H1 (cell line): ENCODE results near the gene RHOBTB3. TPM values are rescaled to one million over a fixed set of nuclear protein-coding genes. Genes with fewer than 3 reads are reported as not detected.

Source experiments
- CTCF ChIA-PET: fragments of 300-600 bp; sonication (Branson Sonifier 250); formaldehyde crosslinking; loops from one replicate; lab custom pipeline; 2021; ENCODE audit not compliant: partially characterized antibody; lab: Charles Lee
- POLR2A ChIA-PET: fragments of 300-600 bp; sonication (Branson Sonifier 250); formaldehyde crosslinking; loops from one replicate; lab custom pipeline; 2021; ENCODE audit warnings: inconsistent platforms; ENCODE audit not compliant: partially characterized antibody; lab: Charles Lee
- DNase-seq, 2 experiments: peaks; one replicate each; pipeline versions ENCODE4 v3.0.0 to v3.0.0-alpha.2; 2010 to 2022; ENCODE audit warnings: low spot score in 2 of 2, low read depth in 1 of 2, mixed read lengths in 1 of 2
- FAIRE-seq: peaks from 2 replicates; lab custom pipeline; 2011; peaks lifted over from hg19 to GRCh38; lab: Jason Lieb, UNC
- H2AFZ ChIP-seq: 2 replicates; pipeline ENCODE4 v1.8.1; 2012; ENCODE audit warnings: low read length, inconsistent platforms
- H2AK5ac ChIP-seq: 2 replicates; pipeline ENCODE4 v1.6.1; 2013; ENCODE audit warnings: low read depth, low read length
- H2BK120ac ChIP-seq: replicated peaks from 2 replicates; pipeline ENCODE3; 2013; ENCODE audit warnings: low read depth, low read length, inconsistent platforms
- H2BK12ac ChIP-seq: 2 replicates; pipeline ENCODE4 v1.6.1; 2013; ENCODE audit warnings: low read depth, low read length
- H2BK15ac ChIP-seq: 2 replicates; pipeline ENCODE4 v1.6.1; 2013; ENCODE audit warnings: low read length
- H2BK20ac ChIP-seq: 2 replicates; pipeline ENCODE4 v1.6.1; 2013; ENCODE audit warnings: low read length
- H2BK5ac ChIP-seq: 2 replicates; pipeline ENCODE4 v1.6.1; 2013; ENCODE audit warnings: low read depth, low read length
- H3K14ac ChIP-seq: 2 replicates; pipeline ENCODE4 v1.6.1; 2013; ENCODE audit warnings: inconsistent platforms; ENCODE audit not compliant: insufficient read length
- H3K18ac ChIP-seq: 2 replicates; pipeline ENCODE4 v1.6.1; 2013; ENCODE audit warnings: low read length; ENCODE audit errors: extremely low read depth
- H3K23ac ChIP-seq: 2 replicates; pipeline ENCODE4 v1.6.1; 2013; ENCODE audit warnings: inconsistent platforms; ENCODE audit not compliant: insufficient read length
- H3K23me2 ChIP-seq: 2 replicates; pipeline ENCODE4 v1.6.1; 2013; ENCODE audit warnings: low read depth, low read length
- H3K27ac ChIP-seq: 2 replicates; pipeline ENCODE4 v1.6.1; 2011; ENCODE audit warnings: low read depth, low read length, inconsistent platforms
- H3K27me3 ChIP-seq, 4 experiments: replicated peaks in 1 of 4; 1 replicate in 1 of 4; 2 replicates in 3 of 4; pipeline versions ENCODE4 v1.6.1 to v1.8.1; 2011 to 2013; ENCODE audit warnings: low read length in 3 of 4, mild to moderate bottlenecking in 3 of 4, inconsistent platforms in 2 of 4, mixed read lengths in 2 of 4, moderate library complexity in 1 of 4; ENCODE audit not compliant: control insufficient read depth in 3 of 4, insufficient read depth in 3 of 4; ENCODE audit errors: extremely low read depth in 1 of 4
- H3K36me3 ChIP-seq, 4 experiments: 2 replicates each; pipeline versions ENCODE4 v1.6.1 to v1.8.1; 2011 to 2013; ENCODE audit warnings: mild to moderate bottlenecking in 4 of 4, low read length in 3 of 4, moderate library complexity in 2 of 4, control low read depth in 1 of 4, inconsistent platforms in 1 of 4; ENCODE audit not compliant: insufficient read depth in 4 of 4, control insufficient read depth in 2 of 4
- H3K4ac ChIP-seq: replicated peaks from 2 replicates; pipeline ENCODE3; 2013; ENCODE audit warnings: low read length, low read depth, mixed read lengths, inconsistent platforms; ENCODE audit not compliant: insufficient read length
- H3K4me1 ChIP-seq, 4 experiments: replicated peaks in 1 of 4; 1 replicate in 1 of 4; 2 replicates in 3 of 4; pipeline versions ENCODE4 v1.6.1 to v1.8.1; 2011 to 2013; ENCODE audit warnings: low read length in 3 of 4, inconsistent platforms in 2 of 4, mixed read lengths in 1 of 4; ENCODE audit not compliant: insufficient read depth in 4 of 4, control insufficient read depth in 3 of 4
- H3K4me2 ChIP-seq, 2 experiments: 2 replicates each; pipeline versions ENCODE4 v1.6.1 to v1.8.1; 2011 to 2013; ENCODE audit warnings: low read depth in 2 of 2, low read length in 2 of 2, control low read depth in 1 of 2, inconsistent platforms in 1 of 2, mild to moderate bottlenecking in 1 of 2; ENCODE audit not compliant: insufficient read depth in 1 of 2
- H3K4me3 ChIP-seq, 4 experiments: fragments of 200-600, 300-600 bp in 1 of 4; sonication (generic), shearing (Covaris generic), sonication (Bioruptor Twin) in 1 of 4; 2 replicates each; pipeline versions ENCODE4 v1.5.1 to v1.8.1; 2011 to 2016; ENCODE audit warnings: low read length in 4 of 4, low read depth in 3 of 4, control low read depth in 2 of 4, inconsistent platforms in 2 of 4, mild to moderate bottlenecking in 2 of 4, mixed read lengths in 1 of 4, moderate library complexity in 1 of 4; ENCODE audit not compliant: insufficient read depth in 2 of 4; ENCODE audit errors: extremely low read depth in 1 of 4
- H3K56ac ChIP-seq: replicated peaks from 2 replicates; pipeline ENCODE3; 2013; ENCODE audit warnings: low read depth, mild to moderate bottlenecking, mixed read lengths, low read length, inconsistent platforms; ENCODE audit not compliant: insufficient read length
- H3K79me1 ChIP-seq: 2 replicates; pipeline ENCODE4 v1.6.1; 2013; ENCODE audit warnings: low read depth, low read length, control low read depth
- H3K79me2 ChIP-seq, 2 experiments: 2 replicates each; pipeline versions ENCODE4 v1.6.1 to v1.8.1; 2012 to 2013; ENCODE audit warnings: low read length in 2 of 2, mild to moderate bottlenecking in 2 of 2, inconsistent platforms in 1 of 2; ENCODE audit not compliant: insufficient read depth in 2 of 2, control insufficient read depth in 1 of 2
- H3K9ac ChIP-seq, 4 experiments: replicated peaks in 1 of 4; 1 replicate in 1 of 4; 2 replicates in 3 of 4; pipeline versions ENCODE4 v1.6.1 to v1.8.1; 2011 to 2013; ENCODE audit warnings: low read depth in 3 of 4, low read length in 3 of 4, control low read depth in 2 of 4, mild to moderate bottlenecking in 2 of 4, moderate library complexity in 2 of 4, inconsistent platforms in 1 of 4; ENCODE audit errors: extremely low read depth in 1 of 4
- H3K9me3 ChIP-seq, 2 experiments: 2 replicates each; pipeline versions ENCODE4 v1.6.1 to v1.8.1; 2012 to 2013; ENCODE audit warnings: mild to moderate bottlenecking in 2 of 2, moderate library complexity in 2 of 2, control low read depth in 1 of 2, inconsistent platforms in 1 of 2, low read depth in 1 of 2, low read length in 1 of 2, mixed read lengths in 1 of 2; ENCODE audit not compliant: insufficient read depth in 2 of 2
- H4K20me1 ChIP-seq, 2 experiments: replicated peaks in 1 of 2; 2 replicates each; pipeline versions ENCODE3 to v1.8.1; 2011 to 2013; ENCODE audit warnings: inconsistent platforms in 2 of 2, low read length in 2 of 2, mild to moderate bottlenecking in 1 of 2; ENCODE audit not compliant: insufficient read depth in 2 of 2, control insufficient read depth in 1 of 2
- H4K5ac ChIP-seq: 2 replicates; pipeline ENCODE4 v1.6.1; 2013; ENCODE audit warnings: low read length, low read depth, mixed read lengths, inconsistent platforms; ENCODE audit not compliant: insufficient read length
- H4K8ac ChIP-seq: 2 replicates; pipeline ENCODE4 v1.8.0; 2013; ENCODE audit warnings: mild to moderate bottlenecking, moderate library complexity, low read length, inconsistent platforms; ENCODE audit not compliant: insufficient read depth; ENCODE audit errors: extremely low read depth
- H4K91ac ChIP-seq: replicated peaks from 2 replicates; pipeline ENCODE3; 2013; ENCODE audit warnings: low read length, mixed read lengths, inconsistent platforms; ENCODE audit not compliant: insufficient read length
- E2F6 ChIP-seq: IDR thresholded peaks from 2 replicates; pipeline ENCODE4 v1.6.1; 2012; ENCODE audit warnings: inconsistent platforms
- FOSL1 ChIP-seq: IDR thresholded peaks from 2 replicates; pipeline ENCODE4 v1.6.1; 2011; ENCODE audit warnings: mild to moderate bottlenecking, low read depth, low read length, moderate library complexity; ENCODE audit not compliant: insufficient read depth
- HDAC2 ChIP-seq, 2 experiments: fragments of 300-600 bp in 1 of 2; sonication (generic) in 1 of 2; IDR thresholded peaks; 2 replicates each; pipeline ENCODE4 v1.6.1; 2011 to 2012; ENCODE audit warnings: low read depth in 2 of 2, low read length in 2 of 2, mild to moderate bottlenecking in 2 of 2, moderate library complexity in 2 of 2, borderline replicate concordance in 1 of 2, inconsistent platforms in 1 of 2
- JUN ChIP-seq: IDR thresholded peaks from 2 replicates; pipeline ENCODE4 v1.6.1; 2011; ENCODE audit warnings: low read depth, mild to moderate bottlenecking, improper control_type of control experiment, low read length
- KDM5A ChIP-seq: fragments of 200-600 bp; IDR thresholded peaks from 2 replicates; pipeline ENCODE4 v1.7.1; 2012; ENCODE audit warnings: mild to moderate bottlenecking, low read length, inconsistent platforms, mixed read lengths
- MAFK ChIP-seq: IDR thresholded peaks from 2 replicates; pipeline ENCODE4 v1.6.1; 2012; ENCODE audit warnings: low read depth, mild to moderate bottlenecking, improper control_type of control experiment, low read length
- NRF1 ChIP-seq: IDR thresholded peaks from 2 replicates; pipeline ENCODE4 v1.6.1; 2011; ENCODE audit warnings: mild to moderate bottlenecking, low read depth, low read length, improper control_type of control experiment
- RBBP5 ChIP-seq: IDR thresholded peaks from 2 replicates; pipeline ENCODE4 v1.7.1; 2012; ENCODE audit warnings: low read depth, mild to moderate bottlenecking, inconsistent platforms, low read length, moderate library complexity, borderline replicate concordance
- RFX5 ChIP-seq: IDR thresholded peaks from 2 replicates; pipeline ENCODE4 v1.6.1; 2011; ENCODE audit warnings: low read depth, low read length, improper control_type of control experiment, borderline replicate concordance
- SIRT6 ChIP-seq: IDR thresholded peaks from one replicate; pipeline ENCODE4 v1.7.1; 2012; ENCODE audit warnings: low read length, inconsistent platforms
- TBP ChIP-seq: IDR thresholded peaks from 2 replicates; pipeline ENCODE4 v1.6.1; 2011; ENCODE audit warnings: low read depth, low read length, improper control_type of control experiment
- TCF12 ChIP-seq: IDR thresholded peaks from 2 replicates; pipeline ENCODE4 v1.6.1; 2011; ENCODE audit warnings: low read depth, mild to moderate bottlenecking, low read length
- WGBS, 2 experiments: shearing (Covaris generic) in 1 of 2; methylation state at CpG; one replicate each; pipeline versions ENCODE4 v1.1.6 to v1.1.7; 2013 to 2015; ENCODE audit warnings: low lambda C conversion rate in 2 of 2, mixed read lengths in 2 of 2, inconsistent platforms in 1 of 2, low coverage in 1 of 2, missing lambda C conversion rate in 1 of 2; ENCODE audit not compliant: insufficient replicate concordance in 2 of 2, insufficient coverage in 1 of 2, insufficient read length in 1 of 2; ENCODE audit errors: extremely low coverage in 1 of 2, missing lambda C conversion rate in 1 of 2; 5-methylcytosine and 5-hydroxymethylcytosine counted together
- polyA plus RNA-seq, 7 experiments: library from polyadenylated mRNA; depleted of rRNA in 3 of 7; stranded (reverse) in 5 of 7; unstranded in 2 of 7; fragments of >200 nt in 5 of 7; fragments of 200-250 nt in 2 of 7; gene quantifications; 1 replicate in 5 of 7; 2 replicates in 1 of 7; 4 replicates in 1 of 7; pipeline versions ENCODE4 v1.2.1 to v1.2.3, GENCODE V29; 2011 to 2013; ENCODE audit warnings: missing spikeins in 2 of 7, mixed read lengths in 2 of 7
- total RNA-seq: library from RNA; stranded (reverse); fragmentation: NEBNext Ultra II Directional; extraction: Animal tissue kit (Norgen Biotek cat#: 25700); gene quantifications from 2 replicates; pipeline ENCODE4 v1.2.1, GENCODE V29; 2021

Gene RHOBTB3
- total and polyA plus RNA-seq, 2 of the 8 experiments (the other 6 are each of a cell fraction or from before 2014, with no cell fraction given): 8.2 to 17.5 TPM

- Histone ChIP-seq H3K4ac (no peak overlapping the region), H4K5ac (no peak overlapping the region), H3K56ac (no peak overlapping the region), H3K4me1 (no peaks in the 10 kb centered on the region), H3K23me2 (no peaks in the 10 kb centered on the region), H2AFZ (no peak overlapping the region), H2BK5ac (no peak overlapping the region), H2BK12ac (no peak overlapping the region), H4K91ac (no peak overlapping the region), H2BK20ac (no peak overlapping the region), H3K9me3 (no peaks in the 10 kb centered on the region), H2BK15ac (no peak overlapping the region), H3K14ac (no peak overlapping the region), H3K4me2 (no peak overlapping the region), H3K36me3 (no peaks in the 10 kb centered on the region), H3K23ac (no peak overlapping the region), H3K79me1 (no peaks in the 10 kb centered on the region)
- no peak for FAIRE-seq
- 89% methylated on average over 2 of the region's 2 CpGs; no CpG with 5 or more reads in 1 of the 2 experiments for WGBS, 2 experiments
- no peak for TF ChIP-seq MAFK
- TF ChIP-seq TBP: no peak
- no peak for TF ChIP-seq JUN
- no peak for TF ChIP-seq KDM5A
- TF ChIP-seq HDAC2 (IDR thresholded peaks at IDR 0.05; ENCODE audit: borderline replicate concordance in 1 of 2, low read depth in 2 of 2, low read length in 2 of 2): no peak
- TF ChIP-seq TCF12: no peak
- no peak for TF ChIP-seq SIRT6
- no peak for TF ChIP-seq E2F6
- no peak for TF ChIP-seq NRF1
- TF ChIP-seq RBBP5: no peak
- no peak for TF ChIP-seq RFX5
- TF ChIP-seq FOSL1: no peak
- TF ChIP-seq, all 59 proteins: peak for 0
- Histone ChIP-seq H4K20me1 (no peaks in the 10 kb centered on the region), H3K27me3 (no peaks in the 10 kb centered on the region), H4K8ac (no peak overlapping the region), H3K4me3 (no peak overlapping the region), H3K27ac (no peak overlapping the region), H2BK120ac (no peak overlapping the region), H3K79me2 (no peaks in the 10 kb centered on the region), H3K9ac (no peak overlapping the region), H2AK5ac (no peak overlapping the region), H3K18ac (no peak overlapping the region)
- POLR2A ChIA-PET: no interaction called here
- DNase-seq: no peak
- CTCF ChIA-PET: interaction anchor here (0.6 to 4.7 kb wide), 9 partner anchors 9 to 134 kb away, joined by 3 to 120 read pairs (median 4); no protein-coding TSS in a partner anchor
Measured at GRCh38 chr5:95779611-95780010, 48.5 kb downstream of the RHOBTB3 start.
